ENCODE results near the gene B3GNT3.

B3GNT3 gene

GRCh38 chr19:17794731-17795494 is at the start of gene B3GNT3:
TSS of gene B3GNT3 (plus strand) at chr19:17795138. CDS start at chr19:17807808, 12,670 bp downstream.
- no peak for TF ChIP-seq CTCF (conservative IDR thresholded peaks at IDR 0.05)
- no peak within 1 kb of the TSS for H3K27ac ChIP-seq

GRCh38 chr19:17747205-17748098 is 47.5 kb upstream of the B3GNT3 start:
- H3K27ac ChIP-seq, result peak overlapping the region; percentile 42; the same call in 1 of the 2 replicates
- TF ChIP-seq CTCF (conservative IDR thresholded peaks at IDR 0.05), result no peak

- H3K27ac ChIP-seq, result no peak overlapping the region
- no peak for TF ChIP-seq CTCF (conservative IDR thresholded peaks at IDR 0.05)
Measured at GRCh38 chr19:17748884-17749638, 45.9 kb upstream of the B3GNT3 start.

GRCh38 chr19:17749912-17750317 is 45.0 kb upstream of the B3GNT3 start:
- H3K27ac ChIP-seq, result no peak overlapping the region
- TF ChIP-seq CTCF (conservative IDR thresholded peaks at IDR 0.05), result no peak

GRCh38 chr19:17751103-17751911 is 43.6 kb upstream of the B3GNT3 start, which contains the start of gene FCHO1:
TSS of gene FCHO1 (plus strand) at chr19:17751477. CDS start at chr19:17755165, 3,688 bp downstream.
- TF ChIP-seq CTCF (conservative IDR thresholded peaks at IDR 0.05), result no peak
- no peak within 1 kb of the TSS for H3K27ac ChIP-seq

GRCh38 chr19:17751912-17752273 is 43.0 kb upstream of the B3GNT3 start:
- no peak for TF ChIP-seq CTCF (conservative IDR thresholded peaks at IDR 0.05)
- no peak overlapping the region for H3K27ac ChIP-seq
